Trophoblast cell (in vitro differentiated cells and primary cell): ENCODE data around the gene JARID2.

Experiments
- DNase-seq, 2 donors: peaks; one replicate each; pipeline ENCODE4 v3.0.0-alpha.2; 2016
- H2AFZ ChIP-seq: 2 replicates; pipeline ENCODE4 v1.6.1; 2013; ENCODE audit warnings: low read length, moderate library complexity, mild to moderate bottlenecking; ENCODE audit not compliant: insufficient read depth, poor library complexity
- H2AK5ac ChIP-seq: 2 replicates; pipeline ENCODE4 v1.6.1; 2013; ENCODE audit warnings: mild to moderate bottlenecking, low read length
- H2BK120ac ChIP-seq: 2 replicates; pipeline ENCODE4 v1.6.1; 2013; ENCODE audit warnings: low read length, mild to moderate bottlenecking, moderate library complexity; ENCODE audit not compliant: insufficient read depth, poor library complexity
- H2BK12ac ChIP-seq: 2 replicates; pipeline ENCODE4 v1.6.1; 2013; ENCODE audit warnings: mild to moderate bottlenecking, low read length, moderate library complexity
- H2BK5ac ChIP-seq: 2 replicates; pipeline ENCODE4 v1.6.1; 2013; ENCODE audit warnings: low read length, low read depth, moderate library complexity, mild to moderate bottlenecking; ENCODE audit not compliant: poor library complexity
- H3K14ac ChIP-seq: 2 replicates; pipeline ENCODE4 v1.6.1; 2013; ENCODE audit warnings: mild to moderate bottlenecking, low read length
- H3K18ac ChIP-seq: 2 replicates; pipeline ENCODE4 v1.6.1; 2013; ENCODE audit warnings: mild to moderate bottlenecking, low read length
- H3K23ac ChIP-seq: 2 replicates; pipeline ENCODE4 v1.6.1; 2013; ENCODE audit warnings: low read length
- H3K27ac ChIP-seq: 2 replicates; pipeline ENCODE4 v1.5.1; 2013; ENCODE audit warnings: low read depth, mild to moderate bottlenecking, inconsistent platforms, low read length, moderate library complexity
- H3K27me3 ChIP-seq: 2 replicates; pipeline ENCODE4 v1.6.1; 2013; ENCODE audit warnings: inconsistent platforms, mild to moderate bottlenecking, low read length, moderate library complexity; ENCODE audit not compliant: insufficient read depth
- H3K36me3 ChIP-seq, 2 experiments: 1 replicate in 1 of 2; 2 replicates in 1 of 2; pipeline ENCODE4 v1.6.1; 2013; ENCODE audit warnings: low read length in 2 of 2, mild to moderate bottlenecking in 2 of 2, moderate library complexity in 1 of 2; ENCODE audit not compliant: insufficient read depth in 2 of 2, control insufficient read depth in 1 of 2
- H3K4ac ChIP-seq: 2 replicates; pipeline ENCODE4 v1.6.1; 2013; ENCODE audit warnings: low read depth, mild to moderate bottlenecking, low read length, moderate library complexity
- H3K4me1 ChIP-seq, 2 experiments: 1 replicate in 1 of 2; 2 replicates in 1 of 2; pipeline ENCODE4 v1.6.1; 2013; ENCODE audit warnings: low read length in 2 of 2, mild to moderate bottlenecking in 2 of 2, moderate library complexity in 1 of 2; ENCODE audit not compliant: insufficient read depth in 2 of 2, control insufficient read depth in 1 of 2
- H3K4me2 ChIP-seq: 2 replicates; pipeline ENCODE4 v1.6.1; 2013; ENCODE audit warnings: inconsistent platforms, mild to moderate bottlenecking, low read length, moderate library complexity
- H3K4me3 ChIP-seq: 2 replicates; pipeline ENCODE4 v1.5.1; 2013; ENCODE audit warnings: mild to moderate bottlenecking, low read depth, low read length, inconsistent platforms
- H3K79me1 ChIP-seq: one replicate; pipeline ENCODE4 v1.6.1; 2013; ENCODE audit warnings: low read length
- H3K79me2 ChIP-seq: 2 replicates; pipeline ENCODE4 v1.6.1; 2013; ENCODE audit warnings: low read length, mild to moderate bottlenecking; ENCODE audit not compliant: control insufficient read depth, insufficient read depth, poor library complexity
- H3K9ac ChIP-seq: 2 replicates; pipeline ENCODE4 v1.6.1; 2013; ENCODE audit warnings: mild to moderate bottlenecking, low read length
- H3K9me3 ChIP-seq: 2 replicates; pipeline ENCODE4 v1.6.1; 2013; ENCODE audit warnings: low read depth, mild to moderate bottlenecking, control low read depth, inconsistent platforms, low read length; ENCODE audit not compliant: insufficient read depth
- H4K12ac ChIP-seq: 2 replicates; pipeline ENCODE4 v1.6.1; 2013; ENCODE audit warnings: low read depth, mild to moderate bottlenecking, low read length, moderate library complexity
- H4K8ac ChIP-seq: 2 replicates; pipeline ENCODE4 v1.6.1; 2013; ENCODE audit warnings: low read depth, mild to moderate bottlenecking, low read length, moderate library complexity
- H4K91ac ChIP-seq: one replicate; pipeline ENCODE4 v1.6.1; 2013; ENCODE audit warnings: low read depth, mild to moderate bottlenecking, low read length, moderate library complexity
- WGBS: extraction: QIAGEN DNeasy Blood & Tissue Kit; methylation state at CpG from one replicate; pipeline ENCODE4 v1.1.7; 2013; ENCODE audit warnings: missing lambda C conversion rate; ENCODE audit not compliant: insufficient read length, insufficient coverage; ENCODE audit errors: extremely low coverage; 5-methylcytosine and 5-hydroxymethylcytosine counted together

JARID2 gene

DNA sequence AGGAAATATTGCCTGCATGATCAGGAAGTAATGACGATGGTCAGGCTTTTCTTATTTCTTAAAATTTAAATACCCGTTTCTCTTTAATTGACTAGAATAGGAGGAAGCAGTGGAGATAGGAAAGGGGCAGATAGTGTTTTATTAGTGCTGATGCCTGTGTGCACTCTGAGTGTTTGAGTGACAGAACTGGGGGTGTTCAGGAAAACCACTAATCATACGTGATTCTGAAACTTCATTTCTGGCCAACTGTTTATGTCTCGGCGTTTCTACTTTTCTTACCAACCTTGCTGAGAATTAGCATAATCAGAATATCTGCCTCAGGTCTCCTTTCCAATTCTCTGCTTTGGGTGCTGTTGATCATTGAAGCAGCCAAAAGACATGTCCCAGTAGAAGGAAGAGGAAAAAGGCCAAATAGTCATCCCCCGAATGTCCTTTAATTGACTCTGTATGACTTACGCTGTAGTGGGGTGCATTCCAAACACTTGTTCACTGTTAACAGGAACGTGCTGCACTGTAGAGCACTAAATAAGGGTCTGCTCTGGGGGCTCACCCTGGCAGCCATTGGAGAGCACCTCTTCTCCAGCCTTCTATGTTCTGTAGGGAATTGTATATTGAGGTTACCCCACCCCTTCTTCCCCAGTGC is 152.9 kb downstream of the JARID2 start:
- Histone ChIP-seq H3K9ac (no peak overlapping the region), H3K4me3 (no peak overlapping the region)
- no CpG with 5 or more reads among the region's 8 CpGs for WGBS

DNA sequence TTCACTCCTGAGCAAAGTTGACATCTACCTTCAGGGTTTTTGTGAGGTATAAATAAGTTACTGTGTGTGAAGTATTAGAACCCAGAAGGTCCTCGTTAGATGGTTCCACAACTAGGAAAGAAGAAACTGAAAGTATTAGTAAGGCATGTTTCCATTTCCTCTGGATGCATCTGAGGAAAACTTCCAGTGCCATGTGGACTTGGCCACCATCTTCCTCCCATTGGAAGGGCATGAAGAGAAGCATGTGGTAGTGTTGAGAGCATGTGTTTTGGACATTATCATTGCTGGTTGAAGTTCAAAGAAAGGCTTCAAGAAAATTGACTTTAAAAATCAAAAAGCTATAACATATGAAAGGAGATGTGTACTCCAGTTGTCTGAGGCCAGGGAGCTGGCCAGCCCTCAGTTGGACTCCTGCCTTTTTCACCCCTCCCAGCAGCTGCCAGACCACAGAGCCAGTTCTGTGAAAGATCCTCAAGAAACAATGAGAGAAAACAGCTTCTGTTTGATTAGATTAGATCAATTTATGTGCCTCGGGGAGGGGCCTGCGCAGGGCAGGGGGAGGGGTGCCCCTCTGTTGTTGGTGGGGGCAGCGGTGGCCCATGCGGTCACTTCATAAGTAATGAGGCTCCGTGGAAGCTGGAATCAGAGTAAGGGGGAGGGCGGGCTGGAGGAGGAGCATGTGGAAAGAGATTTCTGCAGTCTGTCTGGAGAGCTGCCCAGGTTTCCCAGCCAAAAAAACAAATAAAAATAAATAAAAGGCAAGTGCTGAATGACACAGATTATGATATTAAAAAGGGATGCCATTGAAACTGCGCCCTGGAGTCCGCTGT is 154.0 kb downstream of the JARID2 start:
- peaks cover 10 to 11% of the 10 kb centered on the region in 2 experiments for H3K4me1 ChIP-seq
- H3K79me2 ChIP-seq, result peaks cover 4% of the 10 kb centered on the region
- no peak overlapping the region for H3K23ac ChIP-seq
- no peak overlapping the region for H2BK5ac ChIP-seq
- H4K91ac ChIP-seq, result no peak overlapping the region
- H3K79me1 ChIP-seq, result no peaks in the 10 kb centered on the region
- H3K27me3 ChIP-seq, result no peaks in the 10 kb centered on the region
- DNase-seq, result no peak
- H2BK120ac ChIP-seq, result no peak overlapping the region
- no peak overlapping the region for H3K18ac ChIP-seq
- no peak overlapping the region for H4K12ac ChIP-seq
- H3K4me2 ChIP-seq, result peak overlapping the region; percentile 66
- H3K4ac ChIP-seq, result no peak overlapping the region
- H3K9me3 ChIP-seq, result no peaks in the 10 kb centered on the region
- no peak overlapping the region for H3K9ac ChIP-seq
- WGBS, result no CpG with 5 or more reads among the region's 9 CpGs
- H2AK5ac ChIP-seq, result no peak overlapping the region
- H3K36me3 ChIP-seq, result no peaks in the 10 kb centered on the region
- no peak overlapping the region for H2BK12ac ChIP-seq
- H3K27ac ChIP-seq, result no peak overlapping the region
- no peak overlapping the region for H3K14ac ChIP-seq
- no peak overlapping the region for H3K4me3 ChIP-seq
- H2AFZ ChIP-seq, result no peak overlapping the region
- no peak overlapping the region for H4K8ac ChIP-seq

More for the DNA sequence above, 152.9 kb downstream of the JARID2 start:
- no peak overlapping the region for H2AK5ac ChIP-seq
- H2BK12ac ChIP-seq, result no peak overlapping the region
- H3K36me3 ChIP-seq, result no peaks in the 10 kb centered on the region
- no peak overlapping the region for H2BK120ac ChIP-seq
- no peak overlapping the region for H3K14ac ChIP-seq
- peaks cover 2% of the 10 kb centered on the region for H3K79me2 ChIP-seq
- H4K12ac ChIP-seq, result no peak overlapping the region
- H3K23ac ChIP-seq, result no peak overlapping the region
- H4K91ac ChIP-seq, result no peak overlapping the region
- no peak overlapping the region for H3K18ac ChIP-seq
- no peak overlapping the region for H2BK5ac ChIP-seq
- no peak overlapping the region for H4K8ac ChIP-seq
- no peaks in the 10 kb centered on the region for H3K79me1 ChIP-seq
- H3K4ac ChIP-seq, result no peak overlapping the region
- peaks cover 8 to 10% of the 10 kb centered on the region in 2 experiments for H3K4me1 ChIP-seq
- H2AFZ ChIP-seq, result no peak overlapping the region
- H3K27ac ChIP-seq, result no peak overlapping the region
- no peaks in the 10 kb centered on the region for H3K27me3 ChIP-seq
- DNase-seq, result no peak
- no peaks in the 10 kb centered on the region for H3K9me3 ChIP-seq
- H3K4me2 ChIP-seq, result no peak overlapping the region

DNA sequence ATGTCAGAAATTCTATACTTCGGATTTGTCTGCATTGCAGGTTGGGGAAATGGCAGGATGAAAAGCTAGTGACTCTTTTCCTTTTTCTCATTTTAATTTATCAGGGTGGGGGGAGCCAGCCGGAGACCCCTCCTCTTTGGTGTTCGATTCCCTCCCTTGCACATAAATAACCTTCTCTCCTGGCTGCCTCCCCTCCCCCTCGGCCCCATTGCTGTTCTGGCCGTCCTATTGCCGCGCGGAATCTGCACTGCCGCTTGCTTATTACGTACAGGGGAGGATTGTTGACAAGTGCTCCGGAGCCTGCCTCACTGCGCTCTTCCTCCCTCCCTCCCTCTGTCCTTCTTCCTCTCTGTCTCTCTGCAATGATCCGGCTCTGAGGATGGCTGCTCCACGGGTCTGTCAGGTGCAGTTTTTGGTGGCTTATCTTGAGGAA is 154.7 kb downstream of the JARID2 start:
- no peaks in the 10 kb centered on the region for H3K79me1 ChIP-seq
- H3K4me1 ChIP-seq, result peaks cover 11 to 13% of the 10 kb centered on the region in 2 experiments
- H3K27ac ChIP-seq, result no peak overlapping the region
- no peak overlapping the region for H3K4ac ChIP-seq
- H3K36me3 ChIP-seq, result no peaks in the 10 kb centered on the region
- no peak overlapping the region for H2BK5ac ChIP-seq
- no peak overlapping the region for H3K4me3 ChIP-seq
- no peak overlapping the region for H4K8ac ChIP-seq
- H3K9me3 ChIP-seq, result no peaks in the 10 kb centered on the region
- no peak overlapping the region for H2BK120ac ChIP-seq
- H3K23ac ChIP-seq, result no peak overlapping the region
- H2AK5ac ChIP-seq, result no peak overlapping the region
- no peak overlapping the region for H3K18ac ChIP-seq
- H3K79me2 ChIP-seq, result peaks cover 4% of the 10 kb centered on the region
- H4K91ac ChIP-seq, result no peak overlapping the region
- H2BK12ac ChIP-seq, result no peak overlapping the region
- no peak overlapping the region for H3K14ac ChIP-seq
- DNase-seq, result no peak
- no peak overlapping the region for H2AFZ ChIP-seq
- no peak overlapping the region for H3K9ac ChIP-seq
- no peak overlapping the region for H4K12ac ChIP-seq
- H3K4me2 ChIP-seq, result peak overlapping the region; percentile 63
- H3K27me3 ChIP-seq, result no peaks in the 10 kb centered on the region
- WGBS, result no CpG with 5 or more reads among the region's 14 CpGs

DNA sequence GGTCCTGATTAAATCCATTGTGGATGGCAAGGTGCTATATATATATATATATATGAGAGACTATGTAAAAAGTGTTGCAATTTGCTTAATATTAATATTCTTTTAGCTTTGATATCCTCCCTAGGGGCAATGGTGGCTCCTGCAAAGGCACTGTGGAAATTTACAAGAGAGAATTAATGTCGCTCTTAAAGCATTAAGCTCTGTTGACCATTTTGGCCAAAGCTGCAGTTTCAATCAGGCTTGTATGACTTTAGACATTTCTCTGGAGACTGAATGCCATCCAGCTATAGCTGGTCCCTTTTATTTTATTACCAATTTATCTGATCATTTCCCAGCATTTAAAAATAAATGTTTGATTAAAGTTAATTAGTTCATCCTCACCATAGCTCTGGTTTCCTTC is 155.3 kb downstream of the JARID2 start:
- H3K27me3 ChIP-seq, result no peaks in the 10 kb centered on the region
- WGBS, result no CpG with 5 or more reads among the region's 1 CpG
- H4K8ac ChIP-seq, result no peak overlapping the region

More for the DNA sequence above, 155.3 kb downstream of the JARID2 start:
- H4K12ac ChIP-seq, result no peak overlapping the region
- H2BK120ac ChIP-seq, result no peak overlapping the region
- no peak overlapping the region for H3K23ac ChIP-seq
- H3K36me3 ChIP-seq, result no peaks in the 10 kb centered on the region
- no peaks in the 10 kb centered on the region for H3K9me3 ChIP-seq
- H3K4me3 ChIP-seq, result no peak overlapping the region
- H2AK5ac ChIP-seq, result no peak overlapping the region
- H3K4ac ChIP-seq, result no peak overlapping the region
- H3K27ac ChIP-seq, result no peak overlapping the region
- H3K79me1 ChIP-seq, result no peaks in the 10 kb centered on the region
- no peak overlapping the region for H3K4me2 ChIP-seq
- H4K91ac ChIP-seq, result no peak overlapping the region
- DNase-seq, result no peak
- no peak overlapping the region for H2BK12ac ChIP-seq
- H2BK5ac ChIP-seq, result no peak overlapping the region
- no peak overlapping the region for H3K9ac ChIP-seq
- peaks cover 4% of the 10 kb centered on the region for H3K79me2 ChIP-seq
- H3K4me1 ChIP-seq, result peaks cover 11 to 13% of the 10 kb centered on the region in 2 experiments
- no peak overlapping the region for H2AFZ ChIP-seq
- H3K18ac ChIP-seq, result no peak overlapping the region
- no peak overlapping the region for H3K14ac ChIP-seq
